HCT116 (cell line): ENCODE measurements around the gene EIPR1. TPM values are rescaled to one million over a fixed set of nuclear protein-coding genes. Genes with fewer than 3 reads are reported as not detected.

Source experiments
- ATAC-seq: fragments of 200-7000 bp; cut with Tn5 transposase; 2 replicates; pipeline ENCODE4 v1.9.1; 2020; ENCODE audit warnings: mild to moderate bottlenecking, moderate library complexity
- BruUV-seq: library from RNA; stranded (reverse); fragments of 400-500 nt; replicated peaks from 2 replicates; lab custom pipeline; 2021; lab: Mats Ljungman, UMichigan
- CTCF ChIA-PET: fragments of 300-600 bp; sonication (Branson Sonifier 250); formaldehyde crosslinking; loops from one replicate; lab custom pipeline; 2021; ENCODE audit warnings: antibody characterized with exemption; lab: Charles Lee
- POLR2A ChIA-PET: fragments of 300-600, 350-600 bp; sonication (Branson Sonifier 250); formaldehyde crosslinking; loops from one replicate; lab custom pipeline; 2021; ENCODE audit warnings: antibody characterized with exemption; lab: Charles Lee
- RAD21 ChIA-PET, 2 experiments: fragments of 300-600 bp; sonication (Branson Sonifier 250); formaldehyde crosslinking; loops; one replicate each; lab custom pipeline; 2023; ENCODE audit warnings: low total read pairs in 2 of 2; ENCODE audit not compliant: uncharacterized antibody in 2 of 2, unreplicated experiment in 2 of 2, low non-redundant PET in 1 of 2; lab: Charles Lee
- DNase-seq: peaks from one replicate; pipeline ENCODE4 v3.0.0-alpha.2; 2010; ENCODE audit warnings: low read depth, low spot score
- H2AFZ ChIP-seq: fragments of 200-600 bp; shearing (Covaris generic), sonication (generic); 2 replicates; pipeline ENCODE4 v1.6.1; 2017; ENCODE audit warnings: low read depth, mixed run types, mixed read lengths, antibody characterized with exemption, low read length; ENCODE audit not compliant: poor library complexity, severe bottlenecking
- H3K27ac ChIP-seq: 2 replicates; pipeline ENCODE4 v1.5.1; 2012; ENCODE audit warnings: low read depth, low read length
- H3K27me3 ChIP-seq: fragments of 200-600 bp; sonication (generic); 2 replicates; pipeline ENCODE4 v1.6.1; 2016; ENCODE audit warnings: mixed run types, low read length, mixed read lengths; ENCODE audit not compliant: insufficient read depth
- H3K36me3 ChIP-seq, 2 experiments: fragments of 200-500 bp in 1 of 2; fragments of 200-600 bp in 1 of 2; sonication (Bioruptor generic) in 1 of 2; sonication (generic) in 1 of 2; 2 replicates each; pipeline versions ENCODE4 v1.5.1 to v1.6.1; 2014 to 2016; ENCODE audit warnings: low read length in 2 of 2, inconsistent platforms in 1 of 2, mixed read lengths in 1 of 2, mixed run types in 1 of 2; ENCODE audit not compliant: insufficient read depth in 2 of 2, control insufficient read depth in 1 of 2
- H3K4me1 ChIP-seq, 2 experiments: fragments of 200-600 bp in 1 of 2; sonication (generic) in 1 of 2; 2 replicates each; pipeline versions ENCODE4 v1.5.1 to v1.6.1; 2012 to 2017; ENCODE audit warnings: low read length in 2 of 2, inconsistent platforms in 1 of 2, mild to moderate bottlenecking in 1 of 2, mixed read lengths in 1 of 2, mixed run types in 1 of 2, moderate library complexity in 1 of 2; ENCODE audit not compliant: insufficient read depth in 2 of 2, control insufficient read depth in 1 of 2
- H3K4me2 ChIP-seq: fragments of 200-600 bp; sonication (generic); 2 replicates; pipeline ENCODE4 v1.6.1; 2017; ENCODE audit warnings: mixed run types, low read length, mixed read lengths
- H3K4me3 ChIP-seq, 2 experiments: fragments of 200-600 bp in 1 of 2; sonication (generic) in 1 of 2; replicated peaks in 1 of 2; 2 replicates each; pipeline ENCODE4 v1.5.1; 2011 to 2016; ENCODE audit warnings: low read length in 2 of 2, control low read depth in 1 of 2, low read depth in 1 of 2, mild to moderate bottlenecking in 1 of 2, mixed read lengths in 1 of 2, mixed run types in 1 of 2
- H3K79me2 ChIP-seq: fragments of 200-600 bp; sonication (generic); 2 replicates; pipeline ENCODE4 v1.6.1; 2017; ENCODE audit warnings: mild to moderate bottlenecking, mixed run types, low read length, moderate library complexity, mixed read lengths; ENCODE audit not compliant: insufficient read depth
- H3K9ac ChIP-seq: fragments of 200-600 bp; sonication (generic); 2 replicates; pipeline ENCODE4 v1.6.1; 2016; ENCODE audit warnings: low read length, mixed read lengths
- H3K9me2 ChIP-seq: fragments of 200-600 bp; sonication (generic), shearing (Covaris generic); 2 replicates; pipeline ENCODE4 v1.6.1; 2017; ENCODE audit warnings: mixed run types, mild to moderate bottlenecking, moderate library complexity; ENCODE audit not compliant: insufficient read depth
- H3K9me3 ChIP-seq, 2 experiments: fragments of 200-500 bp in 1 of 2; fragments of 200-600 bp in 1 of 2; sonication (Bioruptor generic) in 1 of 2; sonication (generic) in 1 of 2; 2 replicates each; pipeline ENCODE4 v1.6.1; 2014 to 2017; ENCODE audit warnings: low read length in 2 of 2, mixed read lengths in 2 of 2, inconsistent platforms in 1 of 2, low read depth in 1 of 2, mild to moderate bottlenecking in 1 of 2, mixed run types in 1 of 2, moderate library complexity in 1 of 2; ENCODE audit not compliant: control insufficient read depth in 1 of 2, insufficient read depth in 1 of 2
- H4K20me1 ChIP-seq: fragments of 200-600 bp; sonication (generic), shearing (Covaris generic); 2 replicates; pipeline ENCODE4 v1.6.1; 2017; ENCODE audit warnings: mixed run types, mild to moderate bottlenecking, moderate library complexity; ENCODE audit not compliant: insufficient read depth
- ATF3 ChIP-seq: IDR thresholded peaks from 2 replicates; pipeline ENCODE4 v1.6.1; 2012
- CTCF ChIP-seq, 3 experiments: fragments of 200-600 bp in 1 of 3; sonication (generic) in 1 of 3; IDR thresholded peaks in 2 of 3; conservative IDR thresholded peaks in 1 of 3; 2 replicates each; pipeline ENCODE4 v1.5.1; 2012 to 2017; ENCODE audit warnings: low read depth in 2 of 3, low read length in 2 of 3, antibody characterized with exemption in 1 of 3, borderline replicate concordance in 1 of 3, control low read depth in 1 of 3, mild to moderate bottlenecking in 1 of 3, mixed read lengths in 1 of 3, mixed run types in 1 of 3, moderate library complexity in 1 of 3; ENCODE audit not compliant: insufficient read depth in 1 of 3
- EGR1 ChIP-seq: IDR thresholded peaks from 2 replicates; pipeline ENCODE4 v1.6.1; 2012; ENCODE audit warnings: low read depth
- ELF1 ChIP-seq: IDR thresholded peaks from 2 replicates; pipeline ENCODE4 v1.6.1; 2012; ENCODE audit warnings: low read depth, borderline replicate concordance
- FOSL1 ChIP-seq: IDR thresholded peaks from 2 replicates; pipeline ENCODE4 v1.6.1; 2012; ENCODE audit warnings: low read depth
- POLR2A ChIP-seq: IDR thresholded peaks from 2 replicates; pipeline ENCODE4 v1.7.0; 2011; ENCODE audit warnings: borderline replicate concordance; ENCODE audit not compliant: insufficient read depth, insufficient read length; ENCODE audit errors: extremely low read depth
- POLR2AphosphoS5 ChIP-seq: IDR thresholded peaks from 2 replicates; pipeline ENCODE4 v1.6.1; 2011; ENCODE audit warnings: mild to moderate bottlenecking, low read depth, low read length, moderate library complexity
- SP1 ChIP-seq: IDR thresholded peaks from 2 replicates; pipeline ENCODE4 v1.6.1; 2012; ENCODE audit warnings: low read depth
- ZNF274 ChIP-seq: fragments of 200-500 bp; sonication (Bioruptor generic); IDR thresholded peaks from 2 replicates; pipeline ENCODE4 v1.6.1; 2014; ENCODE audit warnings: mild to moderate bottlenecking, low read depth, low read length, inconsistent platforms
- intact Hi-C: fragments of 100-400 bp; cut with micrococcal nuclease; formaldehyde crosslinking; loops from 2 replicates; pipeline ENCODE4 v1.10.0; 2022
- total RNA-seq: library from RNA; stranded (reverse); gene quantifications from one replicate; pipeline ENCODE4 v1.2.1, GENCODE V29; 2021; ENCODE audit not compliant: unreplicated experiment

The EIPR1 gene
- total RNA-seq, 1 experiment from 2014 or later = 36.9 TPM

- no peak for TF ChIP-seq FOSL1
- no peak for TF ChIP-seq ZNF274
- no peak for TF ChIP-seq ELF1
Measured at GRCh38 chr2:3420769-3421397, 43.3 kb upstream of the EIPR1 start (continued).

GRCh38 chr2:3420076-3420768, 42.6 kb upstream of the EIPR1 start:
- H3K4me1 ChIP-seq = no peaks in the 10 kb centered on the region
- H3K4me3 ChIP-seq = no peak overlapping the region
- H3K9me3 ChIP-seq = no peaks in the 10 kb centered on the region
- H3K27ac ChIP-seq = no peak overlapping the region
- peaks cover 6% of the 10 kb centered on the region; the same call in 1 of the 2 replicates for H4K20me1 ChIP-seq
- RAD21 ChIA-PET = no interaction called here
- H3K4me2 ChIP-seq = no peak overlapping the region
- no peaks in the 10 kb centered on the region for H3K79me2 ChIP-seq
- peaks cover 0 to 8% of the 10 kb centered on the region in 2 experiments; a peak in 3 of 4 replicates for H3K36me3 ChIP-seq
- H3K27me3 ChIP-seq = no peaks in the 10 kb centered on the region
- no peak for ATAC-seq
- POLR2A ChIA-PET = no interaction called here
- TF ChIP-seq EGR1 (no peak), POLR2A (no peak), POLR2AphosphoS5 (no peak), ELF1 (no peak), ATF3 (no peak), SP1 (no peak), CTCF (IDR thresholded peaks at IDR 0.05 in 2 of 3, conservative IDR thresholded peaks at IDR 0.05 in 1 of 3; ENCODE audit: borderline replicate concordance in 1 of 3, insufficient read depth in 1 of 3, low read depth in 2 of 3, low read length in 2 of 3) (no peak), FOSL1 (no peak)
- H3K9me2 ChIP-seq = no peaks in the 10 kb centered on the region
- H3K9ac ChIP-seq = no peak overlapping the region
- DNase-seq = no peak
- no TSS peak for BruUV-seq
- no peak overlapping the region for H2AFZ ChIP-seq
- intact Hi-C loops = no loop called here
- CTCF ChIA-PET = no interaction called here
